ENCODE measurements around the gene ALPK3.
A peak's percentile ranks its signal among the peaks of the same experiment; 100 is the strongest.

The ALPK3 gene
- 0.42 to 2.0 (median 0.56) reads per million in 9 experiments for total RNA-seq

DNA sequence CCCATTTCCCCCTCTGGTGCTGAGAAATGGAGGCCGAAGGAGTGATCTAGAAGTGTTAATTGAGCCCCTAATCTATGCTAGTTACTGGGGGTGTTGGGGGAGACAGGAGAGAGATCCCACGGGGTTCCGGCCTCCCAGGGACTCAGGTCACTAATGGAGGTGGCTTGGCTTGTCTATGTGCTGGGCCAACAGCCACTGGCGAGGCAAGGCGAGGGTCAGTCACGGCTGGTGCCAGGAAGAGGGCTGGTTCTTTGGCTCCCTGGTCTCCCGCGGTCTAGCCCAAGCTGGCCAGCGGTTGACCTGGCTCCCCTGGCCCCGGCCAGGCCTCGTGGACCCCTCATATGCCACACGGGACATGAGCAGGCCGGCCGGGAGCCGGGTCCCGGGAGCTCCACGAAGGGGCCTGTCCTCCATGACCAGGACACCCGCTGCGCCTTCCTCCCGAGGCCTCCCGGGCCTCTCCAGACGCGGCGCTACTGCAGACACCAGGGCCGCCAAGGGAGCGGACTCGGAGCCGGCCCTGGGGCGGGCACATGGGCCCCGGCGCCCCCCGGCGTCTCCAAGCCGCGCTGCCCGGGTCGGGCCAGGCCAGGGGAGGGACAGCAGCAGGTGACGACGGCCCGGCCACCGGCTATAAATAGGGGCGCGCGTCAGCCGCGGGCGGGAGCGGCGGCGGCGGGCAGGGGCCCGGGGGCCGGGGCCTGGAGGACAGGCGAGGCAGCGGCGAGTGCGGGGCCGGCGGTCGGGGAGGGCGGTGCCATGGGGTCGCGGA, at the start of gene ALPK3:
TSS of gene ALPK3 (plus strand) at position 663 of the 772 bp plus-strand sequence. CDS start at position 760, 97 bp downstream.
- ATAC-seq (replicated peaks) (no peak), DNase-seq (no peak)
- Mint-ChIP-seq H3K9me3 (no peaks in the 10 kb centered on the region), H3K27me3 (peaks cover 0 to 21% of the 10 kb centered on the region in 2 donors), H3K36me3 (ENCODE audit: insufficient read depth) (no peaks in the 10 kb centered on the region), H3K4me3 (no peak within 1 kb of the TSS), H3K4me1 (ENCODE audit: low read depth in 2 of 2) (peaks cover 2 to 5% of the 10 kb centered on the region in 2 donors), H3K27ac (peak within 1 kb of the TSS in 1 of 2 donors; percentile 25)

DNA sequence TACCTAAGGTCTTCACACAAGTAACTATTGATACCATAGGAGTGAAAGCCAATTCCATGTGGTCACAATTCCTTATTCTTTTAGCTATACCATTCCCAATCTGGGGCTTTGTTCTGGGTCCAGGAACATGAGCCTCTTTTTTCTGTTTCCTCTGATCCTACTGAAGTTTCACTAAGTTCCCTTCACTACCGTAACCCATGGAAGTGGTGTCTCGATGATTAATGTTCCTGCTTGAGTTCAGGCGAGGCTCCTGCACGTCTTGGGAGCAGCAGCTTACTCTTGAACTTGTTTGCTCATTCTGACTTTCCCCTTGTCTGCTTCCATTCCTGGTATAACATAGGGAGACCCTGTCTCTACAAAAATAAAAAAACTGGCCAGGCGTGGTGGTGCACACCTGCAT, 45.1 kb upstream of the ALPK3 start:
- H3K4me1 Mint-ChIP-seq (ENCODE audit: low read depth in 2 of 2) = peaks cover 30 to 48% of the 10 kb centered on the region in 2 donors

GRCh38 chr15:84772467-84772866, 44.7 kb upstream of the ALPK3 start:
- Mint-ChIP-seq H3K36me3 (ENCODE audit: insufficient read depth) (peaks cover 33% of the 10 kb centered on the region), H3K27me3 (no peaks in the 10 kb centered on the region), H3K4me3 (no peak overlapping the region), H3K27ac (peak overlapping the region; percentile 9 to 28), H3K4me1 (ENCODE audit: low read depth in 2 of 2) (peaks cover 30 to 48% of the 10 kb centered on the region in 2 donors), H3K9me3 (no peaks in the 10 kb centered on the region)
- ATAC-seq (replicated peaks) = no peak
- no peak for DNase-seq

More for the DNA sequence above, 45.1 kb upstream of the ALPK3 start:
- Mint-ChIP-seq H3K36me3 (ENCODE audit: insufficient read depth) (peaks cover 32% of the 10 kb centered on the region), H3K9me3 (no peaks in the 10 kb centered on the region), H3K27ac (peak overlapping the region; percentile 9 to 28), H3K27me3 (no peaks in the 10 kb centered on the region), H3K4me3 (no peak overlapping the region)
- ATAC-seq (replicated peaks) = no peak
- DNase-seq = no peak

DNA sequence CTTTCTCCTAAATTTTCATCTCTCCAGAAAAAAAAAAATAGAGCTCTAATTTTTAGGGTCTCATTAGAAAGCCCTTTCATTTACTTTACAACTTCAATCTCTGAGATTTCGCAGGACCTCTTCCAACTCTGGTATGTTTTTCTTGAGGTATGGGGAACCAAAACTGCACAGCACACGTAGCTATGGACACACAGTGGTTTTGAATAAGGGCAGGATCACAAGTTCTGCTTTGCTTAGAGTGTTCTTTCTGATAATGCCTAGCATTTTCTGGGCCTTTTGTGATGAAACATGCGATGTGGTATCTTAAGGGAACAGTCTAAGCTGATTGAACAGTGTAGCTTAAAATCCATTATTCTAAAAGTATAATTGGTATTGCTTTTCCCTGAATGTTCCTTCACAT, 43.4 kb upstream of the ALPK3 start:
- H3K27me3 Mint-ChIP-seq = no peaks in the 10 kb centered on the region
- H3K27ac Mint-ChIP-seq = peak overlapping the region in 1 of 2 donors; percentile 28
- H3K36me3 Mint-ChIP-seq (ENCODE audit: insufficient read depth) = peaks cover 29% of the 10 kb centered on the region
- no peak for ATAC-seq (replicated peaks)
- H3K4me1 Mint-ChIP-seq (ENCODE audit: low read depth in 2 of 2) = peaks cover 32 to 53% of the 10 kb centered on the region in 2 donors
- H3K4me3 Mint-ChIP-seq = no peak overlapping the region
- no peak for DNase-seq
- no peaks in the 10 kb centered on the region for H3K9me3 Mint-ChIP-seq

GRCh38 chr15:84775867-84776449, 41.2 kb upstream of the ALPK3 start:
- no peak overlapping the region for H3K4me3 Mint-ChIP-seq
- H3K4me1 Mint-ChIP-seq (ENCODE audit: low read depth in 2 of 2) = peaks cover 22 to 41% of the 10 kb centered on the region in 2 donors
- H3K27me3 Mint-ChIP-seq = no peaks in the 10 kb centered on the region
- peak overlapping the region in 1 of 2 donors; percentile 51 for H3K27ac Mint-ChIP-seq
- no peak for DNase-seq
- H3K9me3 Mint-ChIP-seq = no peaks in the 10 kb centered on the region
- peaks cover 27% of the 10 kb centered on the region for H3K36me3 Mint-ChIP-seq (ENCODE audit: insufficient read depth)
- ATAC-seq (replicated peaks) = no peak

GRCh38 chr15:84778194-84778593, 39.0 kb upstream of the ALPK3 start:
- Mint-ChIP-seq H3K4me3 (no peak overlapping the region), H3K4me1 (ENCODE audit: low read depth in 2 of 2) (peaks cover 20 to 29% of the 10 kb centered on the region in 2 donors), H3K36me3 (ENCODE audit: insufficient read depth) (peaks cover 42% of the 10 kb centered on the region), H3K27me3 (no peaks in the 10 kb centered on the region), H3K27ac (peak overlapping the region in 1 of 2 donors; percentile 51), H3K9me3 (no peaks in the 10 kb centered on the region)
- DNase-seq (no peak), ATAC-seq (replicated peaks) (no peak)

- Mint-ChIP-seq H3K36me3 (ENCODE audit: insufficient read depth) (peaks cover 48% of the 10 kb centered on the region), H3K27me3 (no peaks in the 10 kb centered on the region)
Measured at GRCh38 chr15:84780492-84780891, 36.7 kb upstream of the ALPK3 start.

GRCh38 chr15:84781495-84781894, 35.7 kb upstream of the ALPK3 start:
- ATAC-seq (replicated peaks) (no peak), DNase-seq (no peak)
- Mint-ChIP-seq H3K4me3 (no peak overlapping the region), H3K36me3 (ENCODE audit: insufficient read depth) (peaks cover 54% of the 10 kb centered on the region), H3K9me3 (no peaks in the 10 kb centered on the region), H3K4me1 (ENCODE audit: low read depth in 2 of 2) (peaks cover 21 to 38% of the 10 kb centered on the region in 2 donors), H3K27me3 (no peaks in the 10 kb centered on the region), H3K27ac (no peak overlapping the region)

More at GRCh38 chr15:84780492-84780891, 36.7 kb upstream of the ALPK3 start:
- Mint-ChIP-seq H3K27ac (peak overlapping the region in 1 of 2 donors; percentile 90), H3K4me1 (ENCODE audit: low read depth in 2 of 2) (peaks cover 19 to 31% of the 10 kb centered on the region in 2 donors), H3K4me3 (no peak overlapping the region), H3K9me3 (no peaks in the 10 kb centered on the region)
- DNase-seq (no peak), ATAC-seq (replicated peaks) (no peak)

GRCh38 chr15:84782346-84782745, 34.8 kb upstream of the ALPK3 start:
- Mint-ChIP-seq H3K4me1 (ENCODE audit: low read depth in 2 of 2) (peaks cover 20 to 37% of the 10 kb centered on the region in 2 donors), H3K9me3 (no peaks in the 10 kb centered on the region), H3K36me3 (ENCODE audit: insufficient read depth) (peaks cover 47% of the 10 kb centered on the region), H3K27me3 (no peaks in the 10 kb centered on the region), H3K27ac (peak overlapping the region; percentile 6 to 26), H3K4me3 (no peak overlapping the region)
- DNase-seq = no peak
- no peak for ATAC-seq (replicated peaks)

GRCh38 chr15:84783493-84784251, 33.5 kb upstream of the ALPK3 start:
- peak overlapping the region in 1 of 2 donors; percentile 67 for H3K27ac Mint-ChIP-seq
- DNase-seq = no peak
- peaks cover 20 to 40% of the 10 kb centered on the region in 2 donors for H3K4me1 Mint-ChIP-seq (ENCODE audit: low read depth in 2 of 2)
- H3K27me3 Mint-ChIP-seq = no peaks in the 10 kb centered on the region
- H3K9me3 Mint-ChIP-seq = no peaks in the 10 kb centered on the region
- H3K4me3 Mint-ChIP-seq = no peak overlapping the region
- no peak for ATAC-seq (replicated peaks)
- peaks cover 40% of the 10 kb centered on the region for H3K36me3 Mint-ChIP-seq (ENCODE audit: insufficient read depth)

GRCh38 chr15:84784262-84784661, 32.9 kb upstream of the ALPK3 start:
- H3K4me1 Mint-ChIP-seq (ENCODE audit: low read depth in 2 of 2) = peaks cover 18 to 40% of the 10 kb centered on the region in 2 donors
- peaks cover 38% of the 10 kb centered on the region for H3K36me3 Mint-ChIP-seq (ENCODE audit: insufficient read depth)
- ATAC-seq (replicated peaks) (no peak), DNase-seq (no peak)
- no peaks in the 10 kb centered on the region for H3K9me3 Mint-ChIP-seq
- H3K4me3 Mint-ChIP-seq = no peak overlapping the region
- peak overlapping the region in 1 of 2 donors; percentile 77 for H3K27ac Mint-ChIP-seq
- H3K27me3 Mint-ChIP-seq = no peaks in the 10 kb centered on the region

DNA sequence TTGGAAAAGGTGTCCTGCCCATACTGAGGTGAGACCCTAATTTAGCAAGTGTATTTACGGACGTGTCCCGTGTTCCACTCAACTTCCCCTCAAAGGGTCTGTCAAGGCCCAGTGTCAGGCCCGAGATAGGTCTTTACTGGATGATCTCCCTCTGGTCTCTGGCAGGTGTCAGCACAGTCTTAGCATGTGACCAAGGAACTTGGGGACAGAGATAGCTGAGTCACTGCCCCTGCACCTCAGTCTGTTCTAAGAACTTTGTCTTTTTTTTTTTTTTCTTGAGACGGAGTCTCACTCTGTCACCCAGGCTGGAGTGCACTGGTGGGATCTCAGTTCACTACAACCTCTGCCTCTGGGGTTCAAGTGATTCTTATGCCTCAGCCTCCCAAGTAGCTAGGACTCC, 32.1 kb upstream of the ALPK3 start:
- DNase-seq (no peak), ATAC-seq (replicated peaks) (no peak)
- Mint-ChIP-seq H3K27me3 (no peaks in the 10 kb centered on the region), H3K4me1 (ENCODE audit: low read depth in 2 of 2) (peaks cover 14 to 35% of the 10 kb centered on the region in 2 donors), H3K36me3 (ENCODE audit: insufficient read depth) (peaks cover 38% of the 10 kb centered on the region), H3K4me3 (no peak overlapping the region), H3K9me3 (no peaks in the 10 kb centered on the region), H3K27ac (peak overlapping the region; percentile 41 to 77)

- Mint-ChIP-seq H3K4me3 (no peak overlapping the region), H3K9me3 (no peaks in the 10 kb centered on the region), H3K27ac (peak overlapping the region in 1 of 2 donors; percentile 84), H3K4me1 (ENCODE audit: low read depth in 2 of 2) (peaks cover 13 to 39% of the 10 kb centered on the region in 2 donors), H3K36me3 (ENCODE audit: insufficient read depth) (peaks cover 42% of the 10 kb centered on the region), H3K27me3 (no peaks in the 10 kb centered on the region)
- ATAC-seq (replicated peaks) (no peak), DNase-seq (no peak)
Measured at GRCh38 chr15:84788500-84788899, 28.7 kb upstream of the ALPK3 start.

Measured in effector memory CD8-positive, alpha-beta T cell (primary cell).